Fibroblast of mammary gland (primary cell): Measurements from ENCODE around the gene LRRC9.
"Not testable (repeated sequence)": the region's sequence is repeated elsewhere in the genome, so short reads cannot be mapped to it uniquely, and the experiment has no call there.

Experiments used
- DNase-seq: peaks from one replicate; pipeline ENCODE4 v3.0.0-alpha.2; 2010; ENCODE audit warnings: low read depth
- H3K4me3 ChIP-seq: 2 replicates; pipeline ENCODE4 v1.5.1; 2011; ENCODE audit warnings: low read depth, mild to moderate bottlenecking, low read length, moderate library complexity; ENCODE audit not compliant: control insufficient read depth
- CTCF ChIP-seq: conservative IDR thresholded peaks from 2 replicates; pipeline ENCODE4 v1.5.1; 2011; ENCODE audit warnings: low read depth, low read length, inconsistent platforms; ENCODE audit not compliant: control insufficient read depth, insufficient read depth

The LRRC9 gene

DNA sequence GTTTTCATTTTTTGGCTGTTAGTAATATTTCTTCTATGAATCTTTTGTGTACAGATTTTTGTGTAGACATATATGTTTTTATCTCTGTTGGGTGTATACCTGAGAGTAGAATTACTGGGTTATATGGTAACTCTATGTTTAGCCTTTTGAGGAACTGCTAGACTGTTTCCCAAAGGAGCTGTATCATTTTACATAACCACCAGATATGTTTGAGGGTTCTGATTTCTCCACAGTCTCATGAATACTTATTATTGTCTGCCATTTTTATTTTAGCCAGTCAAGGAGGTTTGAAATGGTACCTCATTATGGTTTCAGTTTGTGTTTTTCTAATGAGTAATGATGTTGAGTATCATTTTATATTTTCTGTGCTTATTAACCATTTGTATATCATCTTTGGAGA, 173.7 kb downstream of the LRRC9 start:
- peak; percentile 21 for DNase-seq
- peak overlapping the region; percentile 91 for H3K4me3 ChIP-seq
- TF ChIP-seq CTCF, result no peak

GRCh38 chr14:60094306-60094897, 174.5 kb downstream of the LRRC9 start:
- H3K4me3 ChIP-seq, result peak overlapping the region; percentile 26
- no peak for TF ChIP-seq CTCF
- peak; percentile 59 for DNase-seq

DNA sequence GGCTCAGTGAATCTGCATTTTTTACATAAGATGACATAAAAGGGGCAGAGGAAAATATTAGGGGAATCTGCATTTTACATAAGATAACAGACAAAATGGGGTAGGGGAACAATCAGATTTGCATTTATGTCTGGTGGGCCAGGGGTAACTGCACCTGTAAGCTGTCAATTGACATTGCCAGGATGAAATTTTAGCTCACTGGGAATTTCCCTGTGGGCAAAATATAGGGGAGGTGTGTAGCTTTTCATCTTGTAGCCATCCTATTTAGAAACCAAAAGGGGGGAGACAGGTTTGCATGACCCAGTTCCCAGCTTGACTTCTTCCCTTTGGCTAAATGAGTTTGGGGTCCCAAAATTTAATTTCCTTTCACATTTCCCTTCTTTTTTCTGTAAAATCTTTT, 175.3 kb downstream of the LRRC9 start:
- no peak for DNase-seq
- no peak overlapping the region for H3K4me3 ChIP-seq
- no peak for TF ChIP-seq CTCF

- no peak for TF ChIP-seq CTCF
- no peak overlapping the region for H3K4me3 ChIP-seq
- DNase-seq, result peak; percentile 78
Measured at GRCh38 chr14:60095781-60096450, 176.0 kb downstream of the LRRC9 start.

- DNase-seq, result no peak
- no peak for TF ChIP-seq CTCF
Measured at GRCh38 chr14:60097974-60098373, 178.0 kb downstream of the LRRC9 start.

GRCh38 chr14:60099855-60100254, 179.9 kb downstream of the LRRC9 start:
- H3K4me3 ChIP-seq, DNase-seq: not testable (repeated sequence)

More at GRCh38 chr14:60097974-60098373, 178.0 kb downstream of the LRRC9 start:
- no peak overlapping the region for H3K4me3 ChIP-seq

DNA sequence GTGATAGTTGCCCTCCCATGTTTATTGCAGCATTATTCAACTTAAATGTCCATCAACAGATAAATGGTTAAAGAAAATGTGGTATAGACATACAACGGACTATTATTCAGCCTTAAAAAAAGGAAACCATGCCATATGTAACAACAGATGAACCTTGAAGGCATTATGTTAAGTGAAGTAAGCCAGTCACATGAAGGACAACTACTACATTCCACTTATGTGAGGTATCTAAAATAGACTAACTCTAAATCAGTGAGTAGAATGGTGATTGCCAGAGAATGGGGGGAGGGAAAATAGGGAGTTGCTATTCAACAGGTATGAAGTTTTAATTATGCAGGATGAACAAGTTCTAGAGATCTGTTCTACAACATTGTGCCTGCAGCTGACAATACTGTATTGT, 181.8 kb downstream of the LRRC9 start:
- no peak overlapping the region for H3K4me3 ChIP-seq
- DNase-seq, result peak; percentile 42
- no peak for TF ChIP-seq CTCF
